ENCODE measurements around the gene HECA.

- TF ChIP-seq EZH2 (IDR thresholded peaks at IDR 0.05; ENCODE audit: insufficient read depth, poor library complexity, severe bottlenecking) (no peak), EZH2phosphoT487 (IDR thresholded peaks at IDR 0.05; ENCODE audit: insufficient read depth, low read depth) (no peak)
Observed at GRCh38 chr6:139219746-139220145, 84.9 kb downstream of the HECA start.
